ENCODE data around the gene CTAGE9. TPM values are rescaled to one million over a fixed set of nuclear protein-coding genes. Genes with fewer than 3 reads are reported as not detected.
"Not testable (repeated sequence)": the region's sequence is repeated elsewhere in the genome, so short reads cannot be mapped to it uniquely, and the experiment has no call there.

CTAGE9 gene, protein sequence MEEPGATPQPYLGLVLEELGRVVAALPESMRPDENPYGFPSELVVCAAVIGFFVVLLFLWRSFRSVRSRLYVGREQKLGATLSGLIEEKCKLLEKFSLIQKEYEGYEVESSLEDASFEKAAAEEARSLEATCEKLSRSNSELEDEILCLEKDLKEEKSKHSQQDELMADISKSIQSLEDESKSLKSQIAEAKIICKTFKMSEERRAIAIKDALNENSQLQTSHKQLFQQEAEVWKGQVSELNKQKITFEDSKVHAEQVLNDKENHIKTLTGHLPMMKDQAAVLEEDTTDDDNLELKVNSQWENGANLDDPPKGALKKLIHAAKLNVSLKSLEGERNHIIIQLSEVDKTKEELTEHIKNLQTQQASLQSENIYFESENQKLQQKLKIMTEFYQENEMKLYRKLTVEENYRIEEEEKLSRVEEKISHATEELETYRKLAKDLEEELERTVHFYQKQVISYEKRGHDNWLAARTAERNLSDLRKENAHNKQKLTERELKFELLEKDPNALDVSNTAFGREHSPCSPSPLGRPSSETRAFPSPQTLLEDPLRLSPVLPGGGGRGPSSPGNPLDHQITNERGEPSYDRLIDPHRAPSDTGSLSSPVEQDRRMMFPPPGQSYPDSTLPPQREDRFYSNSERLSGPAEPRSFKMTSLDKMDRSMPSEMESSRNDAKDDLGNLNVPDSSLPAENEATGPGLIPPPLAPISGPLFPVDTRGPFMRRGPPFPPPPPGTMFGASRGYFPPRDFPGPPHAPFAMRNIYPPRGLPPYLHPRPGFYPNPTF
- not detected for total RNA-seq

GRCh38 chr6:131710917-131711316, at the start of gene CTAGE9:
Gene CTAGE9, minus strand, starts transcription at chr6:131711017. Its CDS starts 0 bp downstream, at chr6:131711017.
- TF ChIP-seq CTCF (IDR thresholded peaks at IDR 0.05; ENCODE audit: low read depth), result not testable (repeated sequence)

DNA sequence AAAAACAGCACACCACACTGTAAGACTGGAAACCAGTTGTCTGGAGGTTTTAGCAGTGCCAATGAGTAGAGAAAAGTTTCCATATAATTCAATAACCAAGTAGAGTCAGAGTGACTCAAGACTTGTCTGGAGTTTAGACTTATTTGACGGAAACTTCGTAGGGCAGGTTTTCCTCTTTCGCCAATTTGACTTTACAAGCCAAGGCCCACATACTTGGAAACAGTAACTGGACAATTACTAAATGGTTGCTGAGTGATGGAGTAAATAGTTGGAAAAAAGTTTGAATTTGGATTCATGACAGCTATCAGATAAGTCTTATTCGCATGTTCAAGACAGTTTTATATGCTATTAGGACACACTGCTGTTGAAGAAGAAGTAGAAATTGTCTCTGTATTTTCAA, 48.1 kb upstream of the CTAGE9 start:
- no peak for TF ChIP-seq CTCF (IDR thresholded peaks at IDR 0.05; ENCODE audit: low read depth)

GRCh38 chr6:131756039-131756438, 45.2 kb upstream of the CTAGE9 start:
- no peak for TF ChIP-seq CTCF (IDR thresholded peaks at IDR 0.05; ENCODE audit: low read depth)

- no peak for TF ChIP-seq CTCF (IDR thresholded peaks at IDR 0.05; ENCODE audit: low read depth)
These were observed 44.8 kb upstream of the CTAGE9 start for GRCh38 chr6:131755597-131755996.

DNA sequence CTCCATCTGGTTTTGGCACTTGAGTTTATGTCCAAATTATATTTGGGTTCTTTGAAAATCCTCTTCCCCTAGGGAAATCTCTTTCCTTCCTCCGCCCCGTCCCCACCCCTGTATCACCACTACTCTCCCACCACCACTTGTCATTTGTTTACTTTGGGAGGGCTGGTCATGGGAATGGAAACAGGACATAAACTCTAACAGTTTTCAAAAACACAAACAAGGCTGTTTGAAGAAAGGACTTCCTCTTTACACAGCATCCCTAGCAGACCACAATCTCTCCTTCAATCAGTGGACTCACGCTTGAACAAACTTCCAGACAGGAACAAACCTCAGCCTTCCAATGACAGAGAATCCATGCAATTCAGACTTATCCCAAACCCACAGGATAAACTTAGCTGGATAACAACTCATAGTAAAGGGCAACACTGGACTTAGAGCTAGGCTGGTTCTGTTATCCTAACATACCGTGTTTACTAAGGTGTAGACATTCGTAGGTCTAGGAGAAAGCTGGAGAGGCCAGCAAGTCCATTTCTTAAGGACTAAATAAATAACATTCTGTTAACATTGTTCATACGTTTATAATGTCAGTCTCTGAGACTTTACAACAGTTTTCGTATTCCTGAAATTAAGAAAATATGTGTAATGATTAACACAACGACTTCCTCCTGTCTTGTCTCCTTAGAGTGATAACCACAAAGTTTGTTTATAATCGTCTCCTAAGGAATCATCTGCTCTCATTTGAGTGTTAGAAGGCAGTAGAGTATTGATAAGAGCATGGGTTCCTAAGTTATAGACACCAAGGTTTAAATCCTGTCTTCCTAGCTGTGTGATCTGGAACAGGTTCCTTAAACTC, 44.1 kb upstream of the CTAGE9 start:
- TF ChIP-seq CTCF (IDR thresholded peaks at IDR 0.05; ENCODE audit: low read depth), result no peak

DNA sequence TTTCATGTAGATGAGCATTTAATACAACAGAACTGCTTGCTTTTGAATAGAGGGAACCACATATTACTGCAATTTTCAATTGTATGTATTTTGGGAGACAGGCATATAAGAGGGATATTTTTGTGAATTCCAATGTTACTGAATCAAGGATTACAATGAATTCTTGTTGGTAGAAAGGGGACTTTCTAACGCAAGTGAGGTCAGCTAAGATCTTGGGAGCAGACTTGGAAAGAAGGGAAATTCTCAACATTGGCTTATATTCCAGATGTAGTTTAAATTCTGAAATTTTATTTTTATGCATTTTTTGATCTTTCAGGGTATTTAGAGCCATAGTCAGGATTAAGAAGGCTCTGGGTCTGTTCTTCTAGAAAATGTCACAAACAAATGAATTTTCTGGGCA, 43.3 kb upstream of the CTAGE9 start:
- no peak for TF ChIP-seq CTCF (IDR thresholded peaks at IDR 0.05; ENCODE audit: low read depth)

Data from subcutaneous adipose tissue (tissue), 4 donors.